Measurements from ENCODE around the gene SHC2.

- no peak for TF ChIP-seq CTCF (IDR thresholded peaks at IDR 0.05)
- no peak for TF ChIP-seq REST (IDR thresholded peaks at IDR 0.05; ENCODE audit: insufficient read depth in 1 of 2, low read depth in 2 of 2, low read length in 1 of 2)
- TF ChIP-seq POLR2AphosphoS5 (IDR thresholded peaks at IDR 0.05; ENCODE audit: low read depth, low read length), result no peak
- no peak for TF ChIP-seq TCF7L2 (IDR thresholded peaks at IDR 0.05; ENCODE audit: low read depth, low read length)
- no peak for TF ChIP-seq SIN3A (IDR thresholded peaks at IDR 0.05; ENCODE audit: borderline replicate concordance, insufficient read depth, low read depth, low read length)
Measured at GRCh38 chr19:447064-447426, 13.8 kb downstream of the SHC2 start.
